Trophoblast cell (in vitro differentiated cells and primary cell): Measurements from ENCODE around the gene IL1RAPL1.

Experiments used
- DNase-seq, 2 donors: peaks; one replicate each; pipeline ENCODE4 v3.0.0-alpha.2; 2016
- H2AFZ ChIP-seq: 2 replicates; pipeline ENCODE4 v1.6.1; 2013; ENCODE audit warnings: low read length, moderate library complexity, mild to moderate bottlenecking; ENCODE audit not compliant: insufficient read depth, poor library complexity
- H2AK5ac ChIP-seq: 2 replicates; pipeline ENCODE4 v1.6.1; 2013; ENCODE audit warnings: mild to moderate bottlenecking, low read length
- H2BK120ac ChIP-seq: 2 replicates; pipeline ENCODE4 v1.6.1; 2013; ENCODE audit warnings: low read length, mild to moderate bottlenecking, moderate library complexity; ENCODE audit not compliant: insufficient read depth, poor library complexity
- H2BK12ac ChIP-seq: 2 replicates; pipeline ENCODE4 v1.6.1; 2013; ENCODE audit warnings: mild to moderate bottlenecking, low read length, moderate library complexity
- H2BK5ac ChIP-seq: 2 replicates; pipeline ENCODE4 v1.6.1; 2013; ENCODE audit warnings: low read length, low read depth, moderate library complexity, mild to moderate bottlenecking; ENCODE audit not compliant: poor library complexity
- H3K14ac ChIP-seq: 2 replicates; pipeline ENCODE4 v1.6.1; 2013; ENCODE audit warnings: mild to moderate bottlenecking, low read length
- H3K18ac ChIP-seq: 2 replicates; pipeline ENCODE4 v1.6.1; 2013; ENCODE audit warnings: mild to moderate bottlenecking, low read length
- H3K23ac ChIP-seq: 2 replicates; pipeline ENCODE4 v1.6.1; 2013; ENCODE audit warnings: low read length
- H3K27ac ChIP-seq: 2 replicates; pipeline ENCODE4 v1.5.1; 2013; ENCODE audit warnings: low read depth, mild to moderate bottlenecking, inconsistent platforms, low read length, moderate library complexity
- H3K27me3 ChIP-seq: 2 replicates; pipeline ENCODE4 v1.6.1; 2013; ENCODE audit warnings: inconsistent platforms, mild to moderate bottlenecking, low read length, moderate library complexity; ENCODE audit not compliant: insufficient read depth
- H3K36me3 ChIP-seq, 2 experiments: 1 replicate in 1 of 2; 2 replicates in 1 of 2; pipeline ENCODE4 v1.6.1; 2013; ENCODE audit warnings: low read length in 2 of 2, mild to moderate bottlenecking in 2 of 2, moderate library complexity in 1 of 2; ENCODE audit not compliant: insufficient read depth in 2 of 2, control insufficient read depth in 1 of 2
- H3K4ac ChIP-seq: 2 replicates; pipeline ENCODE4 v1.6.1; 2013; ENCODE audit warnings: low read depth, mild to moderate bottlenecking, low read length, moderate library complexity
- H3K4me1 ChIP-seq, 2 experiments: 1 replicate in 1 of 2; 2 replicates in 1 of 2; pipeline ENCODE4 v1.6.1; 2013; ENCODE audit warnings: low read length in 2 of 2, mild to moderate bottlenecking in 2 of 2, moderate library complexity in 1 of 2; ENCODE audit not compliant: insufficient read depth in 2 of 2, control insufficient read depth in 1 of 2
- H3K4me2 ChIP-seq: 2 replicates; pipeline ENCODE4 v1.6.1; 2013; ENCODE audit warnings: inconsistent platforms, mild to moderate bottlenecking, low read length, moderate library complexity
- H3K4me3 ChIP-seq: 2 replicates; pipeline ENCODE4 v1.5.1; 2013; ENCODE audit warnings: mild to moderate bottlenecking, low read depth, low read length, inconsistent platforms
- H3K79me1 ChIP-seq: one replicate; pipeline ENCODE4 v1.6.1; 2013; ENCODE audit warnings: low read length
- H3K79me2 ChIP-seq: 2 replicates; pipeline ENCODE4 v1.6.1; 2013; ENCODE audit warnings: low read length, mild to moderate bottlenecking; ENCODE audit not compliant: control insufficient read depth, insufficient read depth, poor library complexity
- H3K9ac ChIP-seq: 2 replicates; pipeline ENCODE4 v1.6.1; 2013; ENCODE audit warnings: mild to moderate bottlenecking, low read length
- H3K9me3 ChIP-seq: 2 replicates; pipeline ENCODE4 v1.6.1; 2013; ENCODE audit warnings: low read depth, mild to moderate bottlenecking, control low read depth, inconsistent platforms, low read length; ENCODE audit not compliant: insufficient read depth
- H4K12ac ChIP-seq: 2 replicates; pipeline ENCODE4 v1.6.1; 2013; ENCODE audit warnings: low read depth, mild to moderate bottlenecking, low read length, moderate library complexity
- H4K8ac ChIP-seq: 2 replicates; pipeline ENCODE4 v1.6.1; 2013; ENCODE audit warnings: low read depth, mild to moderate bottlenecking, low read length, moderate library complexity
- H4K91ac ChIP-seq: one replicate; pipeline ENCODE4 v1.6.1; 2013; ENCODE audit warnings: low read depth, mild to moderate bottlenecking, low read length, moderate library complexity
- WGBS: extraction: QIAGEN DNeasy Blood & Tissue Kit; methylation state at CpG from one replicate; pipeline ENCODE4 v1.1.7; 2013; ENCODE audit warnings: missing lambda C conversion rate; ENCODE audit not compliant: insufficient read length, insufficient coverage; ENCODE audit errors: extremely low coverage; 5-methylcytosine and 5-hydroxymethylcytosine counted together

Gene IL1RAPL1

DNA sequence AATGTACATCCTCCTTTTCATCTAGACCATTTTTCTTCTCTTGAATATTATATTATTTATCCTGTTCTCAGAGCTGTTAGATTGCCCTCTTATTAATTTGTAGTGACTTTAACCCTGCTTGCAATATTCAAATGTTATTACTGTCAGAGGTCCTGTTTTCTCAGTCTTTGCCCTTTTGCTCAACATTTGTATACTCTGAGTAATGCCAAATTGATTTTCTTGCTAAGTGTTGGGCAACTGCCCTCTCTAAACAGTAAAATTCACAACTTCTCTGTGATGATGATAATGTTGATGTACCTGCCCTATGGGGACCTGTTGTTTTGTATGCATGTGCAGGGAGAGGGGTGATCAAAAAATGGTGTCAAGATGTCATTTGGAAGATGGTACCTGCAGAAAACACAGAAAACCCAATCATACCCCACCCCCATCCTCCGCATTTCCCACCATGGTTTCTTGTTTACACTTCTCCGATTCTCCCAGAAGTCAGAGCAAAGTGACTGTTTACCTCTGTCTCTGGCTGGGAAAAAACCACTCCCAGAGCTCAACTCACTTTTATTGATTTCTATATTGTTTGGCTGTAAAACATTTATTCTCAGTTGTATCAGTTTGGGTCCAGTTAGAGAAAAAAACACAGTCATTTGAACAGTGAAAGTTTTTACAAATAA is 694.0 kb downstream of the IL1RAPL1 start:
- H4K91ac ChIP-seq: no peak overlapping the region
- H3K14ac ChIP-seq: no peak overlapping the region
- H3K79me2 ChIP-seq: no peaks in the 10 kb centered on the region
- H3K9me3 ChIP-seq: no peaks in the 10 kb centered on the region
- no peak overlapping the region for H2BK5ac ChIP-seq
- H3K9ac ChIP-seq: no peak overlapping the region
- no peak overlapping the region for H3K18ac ChIP-seq
- no peak overlapping the region for H3K4ac ChIP-seq
- no peaks in the 10 kb centered on the region for H3K4me1 ChIP-seq
- no peak overlapping the region for H3K23ac ChIP-seq
- H3K79me1 ChIP-seq: no peaks in the 10 kb centered on the region
- H2AK5ac ChIP-seq: no peak overlapping the region
- no peak overlapping the region for H4K12ac ChIP-seq
- no peak overlapping the region for H3K4me3 ChIP-seq
- no peak overlapping the region for H3K4me2 ChIP-seq
- H2BK12ac ChIP-seq: no peak overlapping the region
- WGBS: no CpG with 5 or more reads among the region's 2 CpGs
- H3K27ac ChIP-seq: no peak overlapping the region
- no peaks in the 10 kb centered on the region for H3K36me3 ChIP-seq
- no peak overlapping the region for H2AFZ ChIP-seq
- no peak overlapping the region for H2BK120ac ChIP-seq
- H4K8ac ChIP-seq: no peak overlapping the region
- H3K27me3 ChIP-seq: no peaks in the 10 kb centered on the region
- DNase-seq: no peak

DNA sequence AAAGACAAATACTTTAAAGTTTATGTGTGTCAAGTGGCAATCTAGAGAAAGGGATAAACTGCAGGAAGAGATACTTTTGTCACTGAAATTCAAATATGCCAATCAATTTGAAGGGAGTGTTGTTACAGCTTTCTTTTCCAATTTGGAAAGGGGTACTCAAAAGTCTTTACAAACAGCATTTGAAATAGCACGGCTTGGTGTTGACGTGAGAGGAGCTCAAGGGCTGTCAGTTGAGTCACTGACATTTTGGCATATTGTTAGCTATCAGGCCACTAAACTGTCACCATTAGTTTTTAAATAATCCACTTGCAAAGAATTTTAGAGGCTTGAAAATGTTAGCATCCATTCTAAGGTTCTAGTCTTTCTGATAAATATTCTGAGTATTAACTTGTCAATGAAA is 698.4 kb downstream of the IL1RAPL1 start:
- H3K4me1 ChIP-seq: no peaks in the 10 kb centered on the region
- H2AFZ ChIP-seq: no peak overlapping the region
- H4K8ac ChIP-seq: no peak overlapping the region
- H2BK120ac ChIP-seq: no peak overlapping the region
- no CpG with 5 or more reads among the region's 2 CpGs for WGBS
- H3K9ac ChIP-seq: no peak overlapping the region
- H4K12ac ChIP-seq: no peak overlapping the region
- no peak overlapping the region for H2BK12ac ChIP-seq
- no peak overlapping the region for H3K23ac ChIP-seq
- no peak overlapping the region for H3K14ac ChIP-seq
- H2AK5ac ChIP-seq: no peak overlapping the region
- no peak overlapping the region for H3K4ac ChIP-seq
- H3K79me1 ChIP-seq: no peaks in the 10 kb centered on the region
- H3K27me3 ChIP-seq: no peaks in the 10 kb centered on the region
- no peak overlapping the region for H3K27ac ChIP-seq
- no peak overlapping the region for H3K18ac ChIP-seq
- no peaks in the 10 kb centered on the region for H3K9me3 ChIP-seq
- no peak overlapping the region for H3K4me3 ChIP-seq
- no peak overlapping the region for H2BK5ac ChIP-seq
- no peak for DNase-seq
- no peaks in the 10 kb centered on the region for H3K79me2 ChIP-seq
- H4K91ac ChIP-seq: no peak overlapping the region
- H3K36me3 ChIP-seq: no peaks in the 10 kb centered on the region
- H3K4me2 ChIP-seq: no peak overlapping the region

DNA sequence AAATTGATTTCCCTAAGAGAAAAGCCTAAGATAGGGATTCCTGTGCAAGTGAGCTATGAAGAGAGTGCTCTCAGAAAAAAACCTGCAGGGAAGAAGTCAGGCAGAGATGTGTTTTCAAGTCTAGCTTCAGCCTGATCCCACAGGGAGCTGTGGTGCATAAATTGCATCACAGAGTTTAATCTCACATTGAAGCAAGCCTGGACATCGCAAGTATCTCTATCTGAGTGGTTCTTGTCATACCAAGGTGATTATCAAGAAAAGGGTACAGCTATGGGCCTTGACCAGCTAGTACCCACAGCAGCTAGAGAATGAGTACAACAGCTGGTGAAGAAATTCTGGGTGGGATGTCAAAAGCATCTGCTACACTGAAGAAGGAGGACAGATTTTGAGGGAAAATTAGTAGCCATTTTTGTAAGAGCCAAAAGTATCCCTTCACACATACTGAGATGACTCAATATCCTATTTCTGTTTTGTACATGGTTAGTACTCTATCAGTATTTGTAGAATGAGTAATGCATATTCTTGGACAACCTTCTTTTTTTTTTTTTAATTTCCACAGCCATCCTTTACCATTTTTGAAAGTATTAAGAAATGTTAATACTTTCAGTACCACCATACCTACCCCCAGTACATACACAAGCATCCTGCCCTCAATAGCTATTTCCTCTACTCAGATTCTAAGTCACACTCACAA is 708.9 kb downstream of the IL1RAPL1 start:
- Histone ChIP-seq H3K27ac (no peak overlapping the region), H2BK5ac (no peak overlapping the region)

DNA sequence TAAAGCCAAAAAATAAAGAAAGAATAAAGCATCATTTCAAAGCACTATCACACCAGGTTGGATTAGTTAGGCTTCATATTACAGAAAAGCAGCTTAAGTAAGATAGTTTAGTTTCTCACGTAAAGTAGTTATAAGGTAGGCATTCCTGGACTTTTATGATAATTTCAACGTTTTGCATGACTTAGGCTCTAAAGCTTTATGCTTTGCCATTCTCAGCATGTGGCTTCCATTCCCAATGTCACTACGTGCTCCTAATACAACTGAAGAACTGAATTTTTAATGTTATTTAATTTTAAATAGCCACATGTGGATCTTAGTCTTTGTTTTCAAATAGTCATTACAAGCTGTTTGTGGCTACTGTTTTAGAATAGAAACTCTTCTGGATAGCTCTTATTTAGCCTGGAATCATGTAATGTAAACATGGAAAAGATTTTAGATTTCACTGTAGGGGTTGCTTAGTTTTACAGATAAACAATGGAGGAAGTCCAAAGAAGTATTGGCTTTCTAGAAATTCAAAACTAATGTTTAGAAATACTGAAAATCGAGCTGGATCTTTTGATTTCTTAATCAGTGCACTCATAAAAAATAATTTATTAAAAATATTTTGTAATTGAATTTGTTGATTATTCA is 710.0 kb downstream of the IL1RAPL1 start:
- no peak overlapping the region for H4K12ac ChIP-seq
- no CpG with 5 or more reads among the region's 4 CpGs for WGBS
- H3K4me1 ChIP-seq: no peaks in the 10 kb centered on the region
- H2BK12ac ChIP-seq: no peak overlapping the region
- no peak overlapping the region for H4K91ac ChIP-seq
- no peak overlapping the region for H3K4ac ChIP-seq
- H2AK5ac ChIP-seq: no peak overlapping the region
- no peak overlapping the region for H3K14ac ChIP-seq
- no peak overlapping the region for H2AFZ ChIP-seq
- H3K4me2 ChIP-seq: no peak overlapping the region
- H3K27me3 ChIP-seq: no peaks in the 10 kb centered on the region
- no peak overlapping the region for H3K27ac ChIP-seq
- H4K8ac ChIP-seq: no peak overlapping the region
- no peak overlapping the region for H3K18ac ChIP-seq
- no peak overlapping the region for H3K9ac ChIP-seq
- no peaks in the 10 kb centered on the region for H3K36me3 ChIP-seq
- H3K79me1 ChIP-seq: no peaks in the 10 kb centered on the region
- no peak overlapping the region for H2BK5ac ChIP-seq
- H2BK120ac ChIP-seq: no peak overlapping the region
- no peak overlapping the region for H3K23ac ChIP-seq
- no peaks in the 10 kb centered on the region for H3K9me3 ChIP-seq
- no peaks in the 10 kb centered on the region for H3K79me2 ChIP-seq
- H3K4me3 ChIP-seq: no peak overlapping the region
- DNase-seq: no peak

More for the DNA sequence above, 708.9 kb downstream of the IL1RAPL1 start:
- Histone ChIP-seq H3K4ac (no peak overlapping the region), H3K36me3 (no peaks in the 10 kb centered on the region), H3K4me3 (no peak overlapping the region), H3K23ac (no peak overlapping the region), H3K14ac (no peak overlapping the region), H4K91ac (no peak overlapping the region), H4K8ac (no peak overlapping the region), H2AK5ac (no peak overlapping the region), H3K27me3 (no peaks in the 10 kb centered on the region), H3K79me1 (no peaks in the 10 kb centered on the region), H2AFZ (no peak overlapping the region), H3K18ac (no peak overlapping the region), H4K12ac (no peak overlapping the region), H2BK12ac (no peak overlapping the region), H3K9me3 (no peaks in the 10 kb centered on the region), H3K4me2 (no peak overlapping the region), H3K4me1 (no peaks in the 10 kb centered on the region), H3K9ac (no peak overlapping the region), H2BK120ac (no peak overlapping the region), H3K79me2 (no peaks in the 10 kb centered on the region)
- no peak for DNase-seq
- no CpG with 5 or more reads among the region's 1 CpG for WGBS
